ENCODE data around the gene DNM3.

DNM3 gene

DNA sequence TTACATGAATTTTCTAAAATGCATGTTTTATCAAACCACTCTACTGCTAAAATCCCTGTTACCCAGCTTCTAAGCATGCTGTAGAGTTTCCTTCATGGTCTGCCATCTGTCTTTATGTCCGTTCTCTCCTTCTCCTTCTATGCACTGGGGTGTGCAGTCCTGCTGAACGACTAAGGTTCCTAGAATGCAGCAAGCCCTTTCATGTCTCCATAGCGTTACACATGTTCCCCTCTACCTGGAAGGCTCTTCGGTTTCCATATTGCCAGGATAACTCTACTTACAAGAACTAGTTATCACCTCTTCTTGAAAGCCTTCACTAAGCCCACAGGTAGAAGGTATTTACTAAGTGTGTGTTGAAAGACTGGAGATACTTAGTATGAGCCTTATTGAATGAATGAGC lies 22.2 kb downstream of the DNM3 start:
- H3K4me3 ChIP-seq (ENCODE audit: low read depth, low read length): no peak overlapping the region
- POLR2A ChIA-PET: no interaction called here
- H3K9me3 ChIP-seq (ENCODE audit: control insufficient read depth, insufficient read depth, low read depth, low read length): no peaks in the 10 kb centered on the region
- CTCF ChIA-PET: interaction anchor here (1.6 kb wide), 1 partner anchor 10 kb away, joined by 5 read pairs; no protein-coding TSS in a partner anchor
- TF ChIP-seq ZNF830 (tag by site-specific recombination; IDR thresholded peaks at IDR 0.05; ENCODE audit: low read depth) (no peak), ZNF596 (tag by site-specific recombination; IDR thresholded peaks at IDR 0.05) (no peak), ZNF585B (tag by site-specific recombination; IDR thresholded peaks at IDR 0.05) (no peak), SETDB1 (IDR thresholded peaks at IDR 0.05; ENCODE audit: insufficient read length, low read length) (no peak), ZEB2 (tag by site-specific recombination; IDR thresholded peaks at IDR 0.05) (no peak), BCL11A (tag by site-specific recombination; IDR thresholded peaks at IDR 0.05; ENCODE audit: low read depth) (no peak), GLI4 (tag by site-specific recombination; IDR thresholded peaks at IDR 0.05) (no peak), SALL2 (tag by site-specific recombination; IDR thresholded peaks at IDR 0.05; ENCODE audit: borderline replicate concordance) (no peak), ZNF274 (IDR thresholded peaks at IDR 0.05; ENCODE audit: low read length) (no peak), ZNF274 (tag by site-specific recombination; IDR thresholded peaks at IDR 0.05; ENCODE audit: borderline replicate concordance) (no peak), ZNF426 (tag by site-specific recombination; IDR thresholded peaks at IDR 0.05) (no peak)
- TF ChIP-seq, protein P1, sequence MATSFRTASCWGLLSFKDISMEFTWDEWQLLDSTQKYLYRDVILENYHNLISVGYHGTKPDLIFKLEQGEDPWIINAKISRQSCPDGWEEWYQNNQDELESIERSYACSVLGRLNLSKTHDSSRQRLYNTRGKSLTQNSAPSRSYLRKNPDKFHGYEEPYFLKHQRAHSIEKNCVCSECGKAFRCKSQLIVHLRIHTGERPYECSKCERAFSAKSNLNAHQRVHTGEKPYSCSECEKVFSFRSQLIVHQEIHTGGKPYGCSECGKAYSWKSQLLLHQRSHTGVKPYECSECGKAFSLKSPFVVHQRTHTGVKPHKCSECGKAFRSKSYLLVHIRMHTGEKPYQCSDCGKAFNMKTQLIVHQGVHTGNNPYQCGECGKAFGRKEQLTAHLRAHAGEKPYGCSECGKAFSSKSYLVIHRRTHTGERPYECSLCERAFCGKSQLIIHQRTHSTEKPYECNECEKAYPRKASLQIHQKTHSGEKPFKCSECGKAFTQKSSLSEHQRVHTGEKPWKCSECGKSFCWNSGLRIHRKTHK (tag by site-specific recombination; IDR thresholded peaks at IDR 0.05): no peak
- no peak overlapping the region for H3K27ac ChIP-seq (ENCODE audit: extremely low read depth, low read depth, low read length)
- H3K36me3 ChIP-seq (ENCODE audit: control insufficient read depth in 2 of 2, insufficient read depth in 1 of 2, low read length in 2 of 2): no peaks in the 10 kb centered on the region
- no peaks in the 10 kb centered on the region for H3K4me1 ChIP-seq (ENCODE audit: control insufficient read depth, insufficient read depth, low read length)

DNA sequence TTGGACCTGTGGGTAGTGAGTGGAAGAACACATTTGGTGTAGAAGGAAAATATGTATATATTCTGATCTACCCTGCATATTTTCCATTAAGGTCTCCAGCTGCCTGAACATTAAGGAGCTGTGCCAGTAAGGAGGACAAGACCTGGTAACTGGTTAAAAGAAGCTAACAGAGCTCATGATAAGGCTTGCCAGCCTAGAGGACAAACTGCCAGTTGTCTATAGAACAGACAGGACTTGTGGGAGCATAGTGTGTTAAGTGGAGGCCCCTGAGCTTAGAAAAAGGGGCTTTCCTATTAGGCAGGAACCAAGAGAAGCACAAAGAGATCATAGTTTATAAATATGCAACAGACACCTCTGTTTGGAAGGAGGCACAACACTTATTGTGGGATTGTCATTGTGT lies 23.0 kb downstream of the DNM3 start:
- POLR2A ChIA-PET: no interaction called here
- CTCF ChIA-PET: interaction anchor here (1.6 kb wide), 1 partner anchor 11 kb away, joined by 5 read pairs; no protein-coding TSS in a partner anchor
- H3K4me3 ChIP-seq (ENCODE audit: low read depth, low read length): no peak overlapping the region
- peaks cover 3% of the 10 kb centered on the region; the same call in 1 of the 2 replicates for H3K4me1 ChIP-seq (ENCODE audit: control insufficient read depth, insufficient read depth, low read length)
- no peaks in the 10 kb centered on the region for H3K9me3 ChIP-seq (ENCODE audit: control insufficient read depth, insufficient read depth, low read depth, low read length)
- H3K27ac ChIP-seq (ENCODE audit: extremely low read depth, low read depth, low read length): no peak overlapping the region
- H3K36me3 ChIP-seq (ENCODE audit: control insufficient read depth in 2 of 2, insufficient read depth in 1 of 2, low read length in 2 of 2): no peaks in the 10 kb centered on the region
- TF ChIP-seq ZNF629 (tag by site-specific recombination; IDR thresholded peaks at IDR 0.05): no peak
- TF ChIP-seq ZFHX2 (tag by site-specific recombination; conservative IDR thresholded peaks at IDR 0.05): no peak
- no peak for TF ChIP-seq ZNF221 (tag by site-specific recombination; IDR thresholded peaks at IDR 0.05; ENCODE audit: borderline replicate concordance)
- TF ChIP-seq, protein P2, sequence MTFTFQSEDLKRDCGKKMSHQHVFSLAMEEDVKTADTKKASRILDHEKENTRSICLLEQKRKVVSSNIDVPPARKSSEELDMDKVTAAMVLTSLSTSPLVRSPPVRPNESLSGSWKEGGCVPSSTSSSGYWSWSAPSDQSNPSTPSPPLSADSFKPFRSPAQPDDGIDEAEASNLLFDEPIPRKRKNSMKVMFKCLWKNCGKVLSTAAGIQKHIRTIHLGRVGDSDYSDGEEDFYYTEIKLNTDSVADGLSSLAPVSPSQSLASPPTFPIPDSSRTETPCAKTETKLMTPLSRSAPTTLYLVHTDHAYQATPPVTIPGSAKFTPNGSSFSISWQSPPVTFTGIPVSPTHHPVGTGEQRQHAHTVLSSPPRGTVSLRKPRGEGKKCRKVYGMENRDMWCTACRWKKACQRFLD (tag by site-specific recombination; IDR thresholded peaks at IDR 0.05): no peak
- no peak for TF ChIP-seq ZNF112 (tag by site-specific recombination; IDR thresholded peaks at IDR 0.05)
- TF ChIP-seq ZNF341 (tag by site-specific recombination; IDR thresholded peaks at IDR 0.05; ENCODE audit: low read depth): no peak
- no peak for TF ChIP-seq ZNF837 (tag by site-specific recombination; IDR thresholded peaks at IDR 0.05)

DNA sequence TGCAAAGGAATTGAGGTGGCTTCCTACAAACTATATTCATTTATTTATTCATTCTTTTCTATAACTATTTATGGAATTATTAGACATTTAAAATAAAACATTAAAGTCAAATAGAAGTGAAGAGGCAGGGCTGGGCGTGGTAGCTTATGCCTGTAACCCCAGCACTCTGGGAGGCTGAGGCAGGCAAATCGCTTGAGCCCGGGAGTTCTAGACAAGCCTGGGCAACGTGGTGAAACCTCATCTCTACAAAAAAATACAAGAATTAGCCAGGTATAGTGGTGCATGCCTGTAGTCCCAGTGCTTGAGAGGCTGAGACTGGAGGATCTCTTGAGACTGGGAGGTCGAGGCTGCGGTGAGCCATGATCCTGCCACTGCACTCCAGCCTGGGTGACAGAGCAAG lies 23.8 kb downstream of the DNM3 start:
- no peaks in the 10 kb centered on the region for H3K36me3 ChIP-seq (ENCODE audit: control insufficient read depth in 2 of 2, insufficient read depth in 1 of 2, low read length in 2 of 2)
- TF ChIP-seq ZFP37 (tag by site-specific recombination; IDR thresholded peaks at IDR 0.05) (no peak), ZNF600 (tag by site-specific recombination; IDR thresholded peaks at IDR 0.05) (no peak), FEZF1 (tag by site-specific recombination; IDR thresholded peaks at IDR 0.05) (no peak), ZBTB21 (tag by site-specific recombination; IDR thresholded peaks at IDR 0.05) (no peak)
- TF ChIP-seq, protein P3, sequence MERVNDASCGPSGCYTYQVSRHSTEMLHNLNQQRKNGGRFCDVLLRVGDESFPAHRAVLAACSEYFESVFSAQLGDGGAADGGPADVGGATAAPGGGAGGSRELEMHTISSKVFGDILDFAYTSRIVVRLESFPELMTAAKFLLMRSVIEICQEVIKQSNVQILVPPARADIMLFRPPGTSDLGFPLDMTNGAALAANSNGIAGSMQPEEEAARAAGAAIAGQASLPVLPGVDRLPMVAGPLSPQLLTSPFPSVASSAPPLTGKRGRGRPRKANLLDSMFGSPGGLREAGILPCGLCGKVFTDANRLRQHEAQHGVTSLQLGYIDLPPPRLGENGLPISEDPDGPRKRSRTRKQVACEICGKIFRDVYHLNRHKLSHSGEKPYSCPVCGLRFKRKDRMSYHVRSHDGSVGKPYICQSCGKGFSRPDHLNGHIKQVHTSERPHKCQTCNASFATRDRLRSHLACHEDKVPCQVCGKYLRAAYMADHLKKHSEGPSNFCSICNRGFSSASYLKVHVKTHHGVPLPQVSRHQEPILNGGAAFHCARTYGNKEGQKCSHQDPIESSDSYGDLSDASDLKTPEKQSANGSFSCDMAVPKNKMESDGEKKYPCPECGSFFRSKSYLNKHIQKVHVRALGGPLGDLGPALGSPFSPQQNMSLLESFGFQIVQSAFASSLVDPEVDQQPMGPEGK (tag by site-specific recombination; IDR thresholded peaks at IDR 0.05): no peak
- peaks cover 3% of the 10 kb centered on the region; the same call in 1 of the 2 replicates for H3K4me1 ChIP-seq (ENCODE audit: control insufficient read depth, insufficient read depth, low read length)
- POLR2A ChIA-PET: no interaction called here
- CTCF ChIA-PET: no interaction called here
- H3K4me3 ChIP-seq (ENCODE audit: low read depth, low read length): no peak overlapping the region
- no peak overlapping the region for H3K27ac ChIP-seq (ENCODE audit: extremely low read depth, low read depth, low read length)
- H3K9me3 ChIP-seq (ENCODE audit: control insufficient read depth, insufficient read depth, low read depth, low read length): no peaks in the 10 kb centered on the region
